PC-3 (cell line): ENCODE data around the gene SRPK3.

Experiments used
- EZH2 ChIP-seq: fragments of 300-600 bp; sonication (generic); IDR thresholded peaks from one replicate; pipeline ENCODE4 v1.6.1; 2017; ENCODE audit warnings: antibody characterized with exemption, mild to moderate bottlenecking, low read length; ENCODE audit not compliant: unreplicated experiment
- EZH2phosphoT487 ChIP-seq: fragments of 300-600 bp; sonication (generic); IDR thresholded peaks from 2 replicates; pipeline ENCODE4 v1.6.1; 2018; ENCODE audit warnings: mild to moderate bottlenecking, antibody characterized with exemption, low read length, borderline replicate concordance
- TF ChIP-seq, protein P1 (sequence below): fragments of 300-600 bp; sonication (generic); conservative IDR thresholded peaks from 2 replicates; pipeline ENCODE4 v1.5.1; 2017; ENCODE audit warnings: antibody characterized with exemption, low read depth, mild to moderate bottlenecking, low read length

DNA sequence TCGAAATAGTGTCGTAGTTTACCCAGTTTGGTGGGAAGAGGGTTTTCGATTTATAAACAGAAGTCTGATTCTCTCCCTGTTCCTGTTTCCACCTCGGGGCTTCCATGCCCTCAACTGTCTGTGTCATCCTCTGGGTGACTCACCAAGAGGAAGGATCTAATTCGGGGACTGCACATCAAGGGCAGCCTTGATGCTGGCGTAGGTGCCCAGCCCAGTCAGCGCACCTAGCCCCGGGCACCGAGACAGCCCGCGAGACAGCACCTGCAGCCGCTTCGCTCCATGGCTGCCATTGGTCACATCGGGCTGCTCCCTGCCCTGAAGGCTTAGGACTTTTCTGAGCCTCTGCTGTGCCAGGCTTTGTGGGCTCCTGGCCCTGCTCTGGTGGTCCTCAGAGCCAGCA is 48.4 kb upstream of the SRPK3 start:
- TF ChIP-seq, protein P1, sequence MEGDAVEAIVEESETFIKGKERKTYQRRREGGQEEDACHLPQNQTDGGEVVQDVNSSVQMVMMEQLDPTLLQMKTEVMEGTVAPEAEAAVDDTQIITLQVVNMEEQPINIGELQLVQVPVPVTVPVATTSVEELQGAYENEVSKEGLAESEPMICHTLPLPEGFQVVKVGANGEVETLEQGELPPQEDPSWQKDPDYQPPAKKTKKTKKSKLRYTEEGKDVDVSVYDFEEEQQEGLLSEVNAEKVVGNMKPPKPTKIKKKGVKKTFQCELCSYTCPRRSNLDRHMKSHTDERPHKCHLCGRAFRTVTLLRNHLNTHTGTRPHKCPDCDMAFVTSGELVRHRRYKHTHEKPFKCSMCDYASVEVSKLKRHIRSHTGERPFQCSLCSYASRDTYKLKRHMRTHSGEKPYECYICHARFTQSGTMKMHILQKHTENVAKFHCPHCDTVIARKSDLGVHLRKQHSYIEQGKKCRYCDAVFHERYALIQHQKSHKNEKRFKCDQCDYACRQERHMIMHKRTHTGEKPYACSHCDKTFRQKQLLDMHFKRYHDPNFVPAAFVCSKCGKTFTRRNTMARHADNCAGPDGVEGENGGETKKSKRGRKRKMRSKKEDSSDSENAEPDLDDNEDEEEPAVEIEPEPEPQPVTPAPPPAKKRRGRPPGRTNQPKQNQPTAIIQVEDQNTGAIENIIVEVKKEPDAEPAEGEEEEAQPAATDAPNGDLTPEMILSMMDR, result no peak
- TF ChIP-seq EZH2 (no peak), EZH2phosphoT487 (no peak)
